ENCODE measurements around the gene NFIB. TPM values are rescaled to one million over a fixed set of nuclear protein-coding genes. Genes with fewer than 3 reads are reported as not detected.

The NFIB gene
- total and polyA plus RNA-seq, 2 of the 8 experiments (the other 6 are each of a cell fraction or from before 2014, with no cell fraction given) = 2.6 to 13.1 TPM

DNA sequence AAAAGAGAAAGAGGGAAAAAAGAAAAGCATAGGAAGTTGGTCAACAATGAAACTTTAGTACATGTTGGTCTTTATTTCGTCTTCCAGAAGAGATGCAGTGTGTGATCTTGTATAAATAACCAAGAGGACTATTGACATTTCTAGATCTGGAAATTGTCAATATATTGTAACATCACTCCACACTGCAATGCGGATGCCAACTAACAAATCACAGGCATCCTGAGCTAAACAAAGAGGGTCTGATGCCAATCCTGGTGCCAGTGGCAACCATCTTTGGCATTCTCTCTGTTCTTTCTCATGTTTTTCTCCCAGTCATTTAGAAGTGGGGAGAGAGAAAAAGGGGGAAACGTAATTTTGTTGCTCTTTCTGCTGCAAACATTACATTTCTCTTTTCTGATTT lies 9.7 kb downstream of the NFIB start (continued):
- TF ChIP-seq, protein P1, sequence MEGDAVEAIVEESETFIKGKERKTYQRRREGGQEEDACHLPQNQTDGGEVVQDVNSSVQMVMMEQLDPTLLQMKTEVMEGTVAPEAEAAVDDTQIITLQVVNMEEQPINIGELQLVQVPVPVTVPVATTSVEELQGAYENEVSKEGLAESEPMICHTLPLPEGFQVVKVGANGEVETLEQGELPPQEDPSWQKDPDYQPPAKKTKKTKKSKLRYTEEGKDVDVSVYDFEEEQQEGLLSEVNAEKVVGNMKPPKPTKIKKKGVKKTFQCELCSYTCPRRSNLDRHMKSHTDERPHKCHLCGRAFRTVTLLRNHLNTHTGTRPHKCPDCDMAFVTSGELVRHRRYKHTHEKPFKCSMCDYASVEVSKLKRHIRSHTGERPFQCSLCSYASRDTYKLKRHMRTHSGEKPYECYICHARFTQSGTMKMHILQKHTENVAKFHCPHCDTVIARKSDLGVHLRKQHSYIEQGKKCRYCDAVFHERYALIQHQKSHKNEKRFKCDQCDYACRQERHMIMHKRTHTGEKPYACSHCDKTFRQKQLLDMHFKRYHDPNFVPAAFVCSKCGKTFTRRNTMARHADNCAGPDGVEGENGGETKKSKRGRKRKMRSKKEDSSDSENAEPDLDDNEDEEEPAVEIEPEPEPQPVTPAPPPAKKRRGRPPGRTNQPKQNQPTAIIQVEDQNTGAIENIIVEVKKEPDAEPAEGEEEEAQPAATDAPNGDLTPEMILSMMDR (IDR thresholded peaks at IDR 0.05; ENCODE audit: control extremely low read depth in 1 of 3, insufficient read depth in 1 of 3, low read depth in 1 of 3, low read length in 3 of 3) = no peak
- no peak for TF ChIP-seq SAP30 (IDR thresholded peaks at IDR 0.05; ENCODE audit: insufficient read depth, insufficient replicate concordance, low read length)
- TF ChIP-seq RXRA (IDR thresholded peaks at IDR 0.05; ENCODE audit: insufficient read depth, low read depth, low read length) = no peak
- no peak for TF ChIP-seq SP4 (IDR thresholded peaks at IDR 0.05; ENCODE audit: low read length)
- no peak for TF ChIP-seq ASH2L (IDR thresholded peaks at IDR 0.05; ENCODE audit: low read length)
- TF ChIP-seq FOSL1 (IDR thresholded peaks at IDR 0.05; ENCODE audit: insufficient read depth, low read depth, low read length) = no peak
- TF ChIP-seq CTBP2 (IDR thresholded peaks at IDR 0.05; ENCODE audit: borderline replicate concordance, insufficient read depth, insufficient read length, low read length) = no peak
